ENCODE results near the gene ADAMTS17. TPM values are rescaled to one million over a fixed set of nuclear protein-coding genes. Genes with fewer than 3 reads are reported as not detected.
"Not testable (repeated sequence)": the region's sequence is repeated elsewhere in the genome, so short reads cannot be mapped to it uniquely, and the experiment has no call there.

ADAMTS17 gene
- total RNA-seq, 1 donor from 2014 or later, result under 0.01 TPM

- DNase-seq (ENCODE audit: low read depth in 2 of 2), result no peak
Observed at GRCh38 chr15:99997112-99997651, 344.6 kb downstream of the ADAMTS17 start.

- DNase-seq (ENCODE audit: low read depth in 2 of 2), result no peak
Observed at GRCh38 chr15:99996660-99997059, 345.1 kb downstream of the ADAMTS17 start.

DNA sequence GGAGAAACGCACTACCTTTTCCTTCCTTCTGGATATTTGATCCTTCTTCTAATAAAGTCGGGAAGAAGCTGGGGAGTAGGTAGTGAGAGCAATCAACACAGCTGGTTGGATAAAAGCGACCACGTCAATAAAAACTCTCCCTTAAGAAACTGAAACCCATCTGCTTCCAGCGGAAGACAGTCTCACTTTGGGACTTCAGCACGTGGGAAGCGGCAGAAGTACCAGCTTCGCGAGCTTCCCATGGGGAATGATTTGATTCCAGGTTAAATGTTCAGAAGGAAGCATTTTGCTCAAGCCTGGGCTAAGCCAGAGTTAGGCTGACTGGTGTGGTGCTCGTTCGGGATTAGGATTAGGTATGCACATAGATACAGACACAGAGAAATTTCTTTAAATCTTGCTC is 346.2 kb downstream of the ADAMTS17 start:
- DNase-seq (ENCODE audit: low read depth in 2 of 2), result no peak

DNA sequence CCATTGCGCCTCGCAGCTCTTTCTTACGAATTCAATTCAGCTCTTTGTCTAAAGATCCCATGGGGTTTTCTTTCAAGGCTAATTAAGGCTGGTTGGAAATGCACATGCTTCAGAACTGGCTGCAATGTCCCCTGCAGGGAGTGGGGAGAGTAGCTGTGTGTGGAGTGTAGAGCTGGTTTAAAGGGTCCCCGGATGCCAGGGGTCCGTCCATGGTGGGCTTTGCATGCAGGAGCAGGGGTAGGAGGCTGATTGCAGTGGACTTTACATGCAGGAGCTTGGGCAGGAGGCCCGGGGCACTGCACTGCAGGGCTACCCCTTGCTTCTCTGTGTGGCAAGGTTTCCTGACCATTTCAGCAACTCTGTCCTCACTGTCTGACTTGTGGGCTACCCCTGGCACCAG is 346.9 kb downstream of the ADAMTS17 start:
- DNase-seq (ENCODE audit: low read depth in 2 of 2), result no peak

GRCh38 chr15:99993681-99994131 is 348.1 kb downstream of the ADAMTS17 start:
- DNase-seq (ENCODE audit: low read depth in 2 of 2), result no peak

- DNase-seq (ENCODE audit: low read depth in 2 of 2), result no peak
Observed at GRCh38 chr15:99993262-99993661, 348.5 kb downstream of the ADAMTS17 start.

GRCh38 chr15:99992611-99993231 is 349.1 kb downstream of the ADAMTS17 start:
- no peak for DNase-seq (ENCODE audit: low read depth in 2 of 2)

GRCh38 chr15:99989095-99989494 is 352.7 kb downstream of the ADAMTS17 start:
- DNase-seq (ENCODE audit: low read depth in 2 of 2), result no peak

DNA sequence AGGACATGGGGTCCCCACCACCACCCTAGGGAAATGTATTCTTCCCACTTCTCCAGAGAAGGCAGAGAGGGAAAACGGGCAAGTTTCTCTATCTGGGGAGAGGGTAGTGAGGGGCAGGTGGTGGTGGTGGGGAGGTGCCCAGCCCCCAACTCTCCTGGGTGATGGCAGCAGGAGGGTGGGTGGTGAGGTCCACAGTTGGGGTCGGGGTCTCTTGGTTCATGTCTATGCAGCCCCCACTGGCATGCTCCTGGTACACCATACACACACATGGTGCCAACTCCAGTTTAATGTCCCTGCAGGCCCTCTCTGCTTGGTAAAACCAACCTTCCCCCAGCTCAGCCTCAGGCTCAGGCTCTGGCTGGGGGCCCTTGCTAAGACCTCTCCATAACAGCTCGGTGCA is 354.1 kb downstream of the ADAMTS17 start:
- no peak for DNase-seq (ENCODE audit: low read depth in 2 of 2)

DNA sequence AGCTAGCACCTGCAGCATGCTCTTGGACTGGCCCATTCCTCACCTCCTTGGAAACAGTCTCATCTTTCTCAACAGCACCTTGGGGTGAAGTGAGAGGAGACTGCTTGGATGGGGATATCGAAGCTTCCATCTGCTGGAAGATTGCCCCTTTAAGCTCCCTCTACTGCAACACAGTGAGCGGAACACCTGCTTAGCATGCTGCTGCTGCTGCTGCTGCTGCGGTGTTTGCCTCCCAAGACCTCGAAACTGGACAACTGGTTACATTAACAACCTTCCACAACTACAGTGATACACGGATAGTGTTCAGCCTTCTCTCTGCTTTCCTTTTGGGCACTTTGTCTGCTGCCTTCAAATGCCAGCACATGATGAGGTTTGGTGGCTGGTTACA is 354.7 kb downstream of the ADAMTS17 start:
- no peak for DNase-seq (ENCODE audit: low read depth in 2 of 2)

- DNase-seq (ENCODE audit: low read depth in 2 of 2), result no peak
Observed at GRCh38 chr15:99986297-99987118, 355.3 kb downstream of the ADAMTS17 start.

GRCh38 chr15:99985878-99986277 is 355.9 kb downstream of the ADAMTS17 start:
- DNase-seq (ENCODE audit: low read depth in 2 of 2), result no peak

DNA sequence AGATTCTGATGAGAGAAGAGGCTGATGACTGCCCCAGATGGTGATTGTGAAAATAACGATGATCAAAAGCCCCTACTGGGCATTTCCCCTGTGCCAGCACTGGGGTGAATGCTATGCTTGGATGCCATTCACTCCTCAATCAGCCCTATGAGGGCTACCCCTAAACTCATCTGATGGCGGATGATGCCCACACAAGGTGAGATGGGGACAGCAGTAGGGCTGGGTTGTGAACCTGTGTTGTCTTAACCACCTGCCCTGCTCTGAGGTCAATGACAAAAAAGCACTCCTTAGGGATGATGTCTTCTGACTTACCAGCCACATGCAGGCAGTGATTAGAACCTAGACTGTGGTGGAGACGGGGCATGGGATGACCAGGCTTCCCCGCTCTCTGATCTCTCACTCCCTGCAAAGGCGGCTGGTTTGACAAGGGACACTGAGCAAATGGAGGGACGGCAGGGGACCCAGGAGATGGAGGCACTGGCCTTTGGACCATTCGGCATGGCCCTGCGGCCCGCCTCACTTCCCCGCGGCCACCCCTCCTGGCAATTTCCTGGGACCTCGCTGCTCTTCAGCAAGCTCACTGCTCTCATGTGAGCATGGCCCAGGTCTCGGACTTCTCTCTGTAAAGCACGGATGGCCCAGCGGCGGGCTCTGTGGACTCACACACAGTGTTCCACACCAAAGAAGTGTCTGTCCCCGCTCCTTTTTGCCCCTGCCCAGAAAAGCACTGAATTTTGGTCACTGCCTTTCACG is 357.1 kb downstream of the ADAMTS17 start:
- DNase-seq (ENCODE audit: low read depth in 2 of 2), result no peak

- no peak for DNase-seq (ENCODE audit: low read depth in 2 of 2)
Observed at GRCh38 chr15:99983886-99984286, 357.9 kb downstream of the ADAMTS17 start.

- no peak for DNase-seq (ENCODE audit: low read depth in 2 of 2)
Observed at GRCh38 chr15:99983171-99983885, 358.4 kb downstream of the ADAMTS17 start.

DNA sequence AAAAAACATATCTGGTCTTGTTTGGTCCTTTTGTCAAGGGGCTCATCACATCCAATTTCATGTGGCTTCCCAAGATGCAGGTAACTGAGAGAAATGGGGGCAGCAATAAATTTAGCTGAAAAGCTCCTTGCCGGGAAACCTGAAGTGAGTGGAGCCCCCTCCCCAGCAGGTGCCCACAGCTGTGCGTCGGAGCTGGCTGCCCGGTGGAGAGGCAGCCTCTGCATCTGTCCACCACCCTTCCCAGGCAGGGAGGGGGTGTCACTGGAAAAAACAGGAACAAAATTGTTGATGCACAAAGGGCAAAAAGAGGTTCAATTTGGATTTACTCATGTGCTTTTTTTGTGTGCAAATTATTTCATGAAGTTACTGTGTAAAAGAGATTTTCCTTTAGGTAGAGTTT is 359.1 kb downstream of the ADAMTS17 start:
- DNase-seq (ENCODE audit: low read depth in 2 of 2), result no peak

DNA sequence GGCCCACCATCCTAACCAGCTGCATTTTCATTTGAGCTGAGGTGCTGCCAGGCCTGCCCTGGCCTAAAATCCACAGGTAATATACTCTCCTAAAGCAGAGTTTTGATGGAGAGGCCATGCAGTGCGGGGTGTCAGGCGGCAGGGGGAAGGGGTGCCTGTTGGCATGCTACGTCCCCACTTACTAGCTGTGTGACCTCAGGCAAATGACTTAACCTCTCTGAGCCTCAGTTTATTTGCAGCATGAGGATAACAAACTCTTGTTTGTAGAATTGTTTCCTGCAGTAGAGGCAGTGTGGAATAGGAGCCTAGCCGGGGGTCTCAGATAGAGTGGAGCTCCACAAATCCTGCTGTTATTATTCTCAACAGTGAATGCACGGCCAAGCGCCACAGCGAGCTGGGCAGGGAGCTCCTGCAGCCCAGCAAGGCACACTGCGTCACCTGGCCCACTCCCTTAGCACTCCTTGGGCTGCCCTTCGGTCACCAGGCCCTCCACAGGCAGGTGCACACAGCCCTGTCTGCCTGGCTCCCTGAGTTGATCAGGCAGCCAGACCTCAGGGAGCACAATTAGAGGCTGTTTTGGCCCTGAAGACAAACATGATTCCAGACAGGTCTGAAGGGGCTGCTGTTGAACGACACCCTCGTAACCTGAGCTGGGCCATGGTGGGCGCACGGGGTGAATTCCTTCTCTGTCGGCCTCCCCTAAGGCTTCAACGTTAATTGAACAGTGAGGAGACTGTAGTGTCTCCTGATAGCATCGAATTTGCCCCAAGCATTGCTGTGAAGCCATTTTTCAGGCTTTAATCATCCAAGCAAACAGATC is 359.7 kb downstream of the ADAMTS17 start:
- no peak for DNase-seq (ENCODE audit: low read depth in 2 of 2)

DNA sequence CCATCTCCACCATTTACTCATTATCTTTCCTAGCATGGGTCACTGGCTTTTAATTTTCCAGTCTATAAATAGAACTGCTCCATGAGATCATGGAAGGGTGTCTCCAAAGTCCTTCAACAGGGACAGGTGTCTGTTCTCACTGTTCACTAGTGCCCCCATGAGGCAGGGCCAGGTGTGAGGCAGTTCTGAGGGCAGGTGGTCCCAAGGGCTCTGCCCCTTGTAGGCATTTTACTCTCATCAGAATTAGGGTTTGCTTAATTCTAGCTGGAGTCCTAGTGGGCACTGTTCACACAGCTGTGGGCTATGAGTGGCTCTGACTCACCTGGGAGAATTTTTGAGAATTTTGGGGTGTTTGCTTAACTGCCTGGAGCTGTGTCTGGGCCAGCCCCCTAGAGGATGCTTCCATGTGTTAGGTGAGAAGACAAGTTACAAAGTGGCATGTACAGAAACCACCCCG is 360.6 kb downstream of the ADAMTS17 start:
- no peak for DNase-seq (ENCODE audit: low read depth in 2 of 2)

GRCh38 chr15:99980752-99981151 is 361.0 kb downstream of the ADAMTS17 start:
- no peak for DNase-seq (ENCODE audit: low read depth in 2 of 2)

- not testable (repeated sequence) for DNase-seq (ENCODE audit: low read depth in 2 of 2)
Observed at GRCh38 chr15:99979886-99980285, 361.9 kb downstream of the ADAMTS17 start.
